Smooth muscle cell (in vitro differentiated cells): Measurements from ENCODE around the gene SCLY. TPM values are rescaled to one million over a fixed set of nuclear protein-coding genes. Genes with fewer than 3 reads are reported as not detected.

Experiments
- DNase-seq: peaks from one replicate; lab custom pipeline; 2025; ENCODE audit not compliant: unreplicated experiment; lab: John Stamatoyannopoulos, UW
- H2AFZ ChIP-seq: fragments of 200-600 bp; sonication (generic); 2 replicates; pipeline ENCODE4 v1.6.0; 2016; ENCODE audit warnings: antibody characterized with exemption, low read depth, mild to moderate bottlenecking
- H3F3A ChIP-seq: fragments of 200-600 bp; sonication (generic); 2 replicates; pipeline ENCODE4 v1.6.0; 2017; ENCODE audit warnings: antibody characterized with exemption, low read depth
- H3K27ac ChIP-seq: fragments of 200-600 bp; sonication (generic); 2 replicates; pipeline ENCODE4 v1.5.1; 2016; ENCODE audit warnings: low read depth, mild to moderate bottlenecking
- H3K27me3 ChIP-seq: fragments of 200-600 bp; sonication (generic); 2 replicates; pipeline ENCODE4 v1.6.1; 2016; ENCODE audit warnings: low read depth, mild to moderate bottlenecking
- H3K36me3 ChIP-seq: fragments of 200-600 bp; sonication (generic); 2 replicates; pipeline ENCODE4 v1.5.1; 2016; ENCODE audit warnings: low read depth
- H3K4me1 ChIP-seq: fragments of 200-600 bp; sonication (generic); 2 replicates; pipeline ENCODE4 v1.5.1; 2016; ENCODE audit warnings: low read depth
- H3K4me2 ChIP-seq: fragments of 200-600 bp; sonication (generic); 2 replicates; pipeline ENCODE4 v1.6.0; 2016; ENCODE audit warnings: mild to moderate bottlenecking
- H3K4me3 ChIP-seq: fragments of 200-600 bp; sonication (generic); 2 replicates; pipeline ENCODE4 v1.5.1; 2016; ENCODE audit warnings: mild to moderate bottlenecking
- H3K79me2 ChIP-seq: fragments of 200-600 bp; sonication (generic); 2 replicates; pipeline ENCODE4 v1.6.0; 2016; ENCODE audit warnings: low read depth, mild to moderate bottlenecking
- H3K9ac ChIP-seq: fragments of 200-600 bp; sonication (generic); 2 replicates; pipeline ENCODE4 v1.6.0; 2016; ENCODE audit warnings: low read depth
- H3K9me3 ChIP-seq: fragments of 200-600 bp; sonication (generic); replicated peaks from 2 replicates; pipeline ENCODE4 v1.5.1; 2016; ENCODE audit warnings: low read depth
- H4K20me1 ChIP-seq: fragments of 200-600 bp; sonication (generic); 2 replicates; pipeline ENCODE4 v1.6.0; 2016; ENCODE audit warnings: low read depth
- WGBS: methylation state at CpG from one replicate; pipeline ENCODE4 v1.1.7; 2016; ENCODE audit warnings: low lambda C conversion rate; 5-methylcytosine and 5-hydroxymethylcytosine counted together
- polyA plus RNA-seq: library from polyadenylated mRNA; unstranded; fragments of >200 nt; fragmentation: Nextera tagmentation; extraction: Ambion mirVana; gene quantifications from 2 replicates; pipeline ENCODE4 v1.2.1, GENCODE V29; 2016
- total RNA-seq: library from RNA; depleted of rRNA; stranded (reverse); fragments of >200 nt; gene quantifications from 2 replicates; pipeline ENCODE4 v1.2.3, GENCODE V29; 2014
- TF ChIP-seq, protein P1 (sequence below): fragments of 200-600 bp; sonication (generic); IDR thresholded peaks from 2 replicates; pipeline ENCODE4 v1.5.1; 2017; ENCODE audit warnings: borderline replicate concordance, mild to moderate bottlenecking, antibody characterized with exemption; ENCODE audit not compliant: insufficient read depth, poor library complexity, severe bottlenecking

The SCLY gene
- total and polyA plus RNA-seq, 2 experiments from 2014 or later = 7.6 to 12.9 TPM

- peak overlapping the region; percentile 84 for H3K4me3 ChIP-seq
- H3K27ac ChIP-seq = peak overlapping the region; percentile 90
- no peaks in the 10 kb centered on the region for H4K20me1 ChIP-seq
- H3F3A ChIP-seq = peaks cover 14% of the 10 kb centered on the region
- H3K9me3 ChIP-seq = no peaks in the 10 kb centered on the region
- TF ChIP-seq, protein P1, sequence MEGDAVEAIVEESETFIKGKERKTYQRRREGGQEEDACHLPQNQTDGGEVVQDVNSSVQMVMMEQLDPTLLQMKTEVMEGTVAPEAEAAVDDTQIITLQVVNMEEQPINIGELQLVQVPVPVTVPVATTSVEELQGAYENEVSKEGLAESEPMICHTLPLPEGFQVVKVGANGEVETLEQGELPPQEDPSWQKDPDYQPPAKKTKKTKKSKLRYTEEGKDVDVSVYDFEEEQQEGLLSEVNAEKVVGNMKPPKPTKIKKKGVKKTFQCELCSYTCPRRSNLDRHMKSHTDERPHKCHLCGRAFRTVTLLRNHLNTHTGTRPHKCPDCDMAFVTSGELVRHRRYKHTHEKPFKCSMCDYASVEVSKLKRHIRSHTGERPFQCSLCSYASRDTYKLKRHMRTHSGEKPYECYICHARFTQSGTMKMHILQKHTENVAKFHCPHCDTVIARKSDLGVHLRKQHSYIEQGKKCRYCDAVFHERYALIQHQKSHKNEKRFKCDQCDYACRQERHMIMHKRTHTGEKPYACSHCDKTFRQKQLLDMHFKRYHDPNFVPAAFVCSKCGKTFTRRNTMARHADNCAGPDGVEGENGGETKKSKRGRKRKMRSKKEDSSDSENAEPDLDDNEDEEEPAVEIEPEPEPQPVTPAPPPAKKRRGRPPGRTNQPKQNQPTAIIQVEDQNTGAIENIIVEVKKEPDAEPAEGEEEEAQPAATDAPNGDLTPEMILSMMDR = no peak
- DNase-seq = no peak
- peak overlapping the region; percentile 98 for H3K4me2 ChIP-seq
- no peaks in the 10 kb centered on the region for H3K27me3 ChIP-seq
- H3K79me2 ChIP-seq = no peaks in the 10 kb centered on the region
- no peaks in the 10 kb centered on the region for H3K36me3 ChIP-seq
- peak overlapping the region; percentile 88 for H3K9ac ChIP-seq
- peak overlapping the region; percentile 90 for H2AFZ ChIP-seq
- WGBS = 0% methylated on average over 18 of the region's 18 CpGs
- peaks cover 11% of the 10 kb centered on the region for H3K4me1 ChIP-seq
Observed at GRCh38 chr2:238060096-238060541, 682 bp upstream of the SCLY start.

DNA sequence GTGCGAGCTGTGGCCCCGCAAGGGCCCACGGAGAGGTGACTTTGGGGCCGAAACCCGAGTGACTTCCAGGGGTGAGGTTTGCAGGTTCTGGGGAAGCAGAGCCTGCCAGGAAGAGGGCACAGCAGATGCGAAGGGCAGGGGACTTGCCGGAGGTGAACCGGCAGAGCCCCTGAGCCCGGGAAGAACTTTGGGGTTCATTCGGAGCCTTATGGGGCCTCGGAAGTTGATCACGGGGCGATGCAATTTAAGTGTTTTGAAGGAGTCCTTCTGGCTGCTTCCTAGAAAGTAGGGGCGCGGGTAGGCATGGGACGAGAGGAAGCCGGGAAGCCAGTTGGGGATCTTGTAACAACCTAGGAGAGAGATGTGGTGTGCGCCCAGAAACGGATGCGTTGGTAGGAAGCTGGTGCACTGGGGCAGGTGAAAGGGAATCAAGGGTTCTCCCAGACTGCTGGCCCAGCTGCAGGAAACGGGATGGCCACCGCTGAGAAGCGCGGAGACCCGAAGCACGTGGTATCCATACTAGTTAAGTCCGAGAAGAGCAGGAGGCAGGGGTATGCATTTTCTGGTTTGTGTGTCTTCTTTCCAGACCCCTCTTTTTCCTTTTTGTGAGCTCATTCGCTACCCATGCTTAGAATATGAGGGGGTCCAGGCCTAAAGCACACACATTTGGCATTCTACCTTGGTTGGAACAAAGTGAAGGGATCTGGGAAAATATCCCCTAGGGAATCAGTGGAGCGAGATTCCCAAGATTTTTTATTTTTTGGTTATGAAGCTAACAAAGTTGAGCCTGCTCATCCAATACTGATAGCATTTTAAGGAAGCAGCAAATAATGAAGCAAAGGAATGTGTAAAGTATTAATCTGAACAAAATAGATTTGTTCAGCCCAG, 758 bp downstream of the SCLY start:
- Histone ChIP-seq H3K79me2 (no peaks in the 10 kb centered on the region), H3K27ac (no peak overlapping the region), H3K4me2 (peak overlapping the region; percentile 98), H3K4me1 (peaks cover 11% of the 10 kb centered on the region), H2AFZ (peak overlapping the region; percentile 83), H3K4me3 (peak overlapping the region; percentile 84), H3K36me3 (no peaks in the 10 kb centered on the region), H3K27me3 (no peaks in the 10 kb centered on the region), H3K9me3 (no peaks in the 10 kb centered on the region), H3F3A (peaks cover 14% of the 10 kb centered on the region), H3K9ac (peak overlapping the region; percentile 68), H4K20me1 (no peaks in the 10 kb centered on the region)
- WGBS = 4% methylated on average over 28 of the region's 29 CpGs
- DNase-seq = no peak
- TF ChIP-seq, protein P1 = no peak

GRCh38 chr2:238063414-238064189, 2.8 kb downstream of the SCLY start:
- Histone ChIP-seq H3K4me2 (no peak overlapping the region), H3K79me2 (no peaks in the 10 kb centered on the region)
- 96% methylated on average over 8 of the region's 8 CpGs for WGBS

More at GRCh38 chr2:238063414-238064189, 2.8 kb downstream of the SCLY start:
- no peaks in the 10 kb centered on the region for H3K27me3 ChIP-seq
- no peak overlapping the region for H2AFZ ChIP-seq
- peaks cover 14% of the 10 kb centered on the region for H3F3A ChIP-seq
- H3K27ac ChIP-seq = no peak overlapping the region
- H3K4me3 ChIP-seq = no peak overlapping the region
- no peaks in the 10 kb centered on the region for H3K9me3 ChIP-seq
- no peaks in the 10 kb centered on the region for H3K36me3 ChIP-seq
- no peak for DNase-seq
- no peak overlapping the region for H3K9ac ChIP-seq
- TF ChIP-seq, protein P1 = no peak
- peaks cover 11% of the 10 kb centered on the region for H3K4me1 ChIP-seq
- H4K20me1 ChIP-seq = no peaks in the 10 kb centered on the region
